ENCODE results near the gene CWF19L1.

Gene CWF19L1

GRCh38 chr10:100216006-100216405 is 51.4 kb downstream of the CWF19L1 start:
- Histone ChIP-seq H3K9ac (ENCODE audit: low read depth in 1 of 2, low read length in 2 of 2) (no peak overlapping the region), H3K27ac (ENCODE audit: low read depth in 2 of 2, low read length in 2 of 2) (no peak overlapping the region), H3K36me3 (ENCODE audit: control insufficient read depth in 2 of 2, insufficient read depth in 2 of 2, low read length in 2 of 2) (peaks cover 44 to 56% of the 10 kb centered on the region in 2 donors), H3K27me3 (ENCODE audit: control insufficient read depth in 2 of 2, insufficient read depth in 2 of 2, low read length in 2 of 2) (no peaks in the 10 kb centered on the region), H3K9me3 (ENCODE audit: control insufficient read depth in 2 of 2, low read length in 2 of 2) (no peaks in the 10 kb centered on the region), H3K4me1 (ENCODE audit: control insufficient read depth in 2 of 2, insufficient read depth in 2 of 2, low read length in 2 of 2) (no peaks in the 10 kb centered on the region), H3K4me3 (ENCODE audit: low read length in 2 of 2) (no peak overlapping the region)

DNA sequence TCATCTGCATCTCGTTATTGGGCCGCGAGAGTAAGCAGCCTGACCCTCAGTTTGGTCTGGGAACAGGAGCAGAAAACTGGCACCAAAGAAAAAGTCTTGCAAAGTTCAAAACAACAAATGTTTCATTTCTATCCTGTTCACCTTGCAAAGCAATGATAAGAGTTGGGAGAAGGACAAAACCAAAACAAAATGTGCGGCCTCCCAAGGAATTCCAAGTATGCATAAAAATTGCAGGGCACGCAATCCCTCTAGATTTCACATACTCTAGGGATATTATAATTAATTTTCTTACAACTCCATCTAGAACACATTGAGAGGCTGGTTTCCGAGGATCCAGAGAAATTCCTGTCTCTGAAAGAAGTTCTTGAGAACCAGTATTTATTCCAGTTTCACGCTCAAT is 58.1 kb downstream of the CWF19L1 start:
- no peaks in the 10 kb centered on the region for H3K4me1 ChIP-seq (ENCODE audit: control insufficient read depth in 2 of 2, insufficient read depth in 2 of 2, low read length in 2 of 2)
- H3K9me3 ChIP-seq (ENCODE audit: control insufficient read depth in 2 of 2, low read length in 2 of 2) = no peaks in the 10 kb centered on the region
- H3K27ac ChIP-seq (ENCODE audit: low read depth in 2 of 2, low read length in 2 of 2) = no peak overlapping the region
- no peak overlapping the region for H3K4me3 ChIP-seq (ENCODE audit: low read length in 2 of 2)
- peaks cover 22 to 33% of the 10 kb centered on the region in 2 donors for H3K36me3 ChIP-seq (ENCODE audit: control insufficient read depth in 2 of 2, insufficient read depth in 2 of 2, low read length in 2 of 2)
- H3K9ac ChIP-seq (ENCODE audit: low read depth in 1 of 2, low read length in 2 of 2) = no peak overlapping the region
- H3K27me3 ChIP-seq (ENCODE audit: control insufficient read depth in 2 of 2, insufficient read depth in 2 of 2, low read length in 2 of 2) = no peaks in the 10 kb centered on the region

DNA sequence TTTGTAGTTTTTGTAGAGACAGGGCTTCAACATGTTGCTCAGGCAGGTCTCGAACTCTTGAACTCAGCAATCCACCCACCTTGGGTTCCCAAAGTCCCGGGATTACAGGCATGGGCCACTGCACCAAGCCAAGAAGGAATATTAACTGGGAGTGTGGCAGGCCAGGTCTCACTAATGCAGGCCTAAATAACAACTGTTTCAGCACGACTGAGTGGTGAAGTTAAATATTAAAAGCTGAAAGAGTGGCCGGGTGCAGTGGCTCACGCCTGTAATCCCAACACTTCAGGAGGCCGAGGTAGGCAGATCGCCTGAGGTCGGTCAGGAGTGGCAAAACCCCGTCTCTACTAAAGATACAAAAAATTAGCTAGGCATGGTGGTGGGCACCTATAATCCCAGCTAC is 59.2 kb downstream of the CWF19L1 start:
- no peak overlapping the region for H3K4me3 ChIP-seq (ENCODE audit: low read length in 2 of 2)
- no peak overlapping the region for H3K9ac ChIP-seq (ENCODE audit: low read depth in 1 of 2, low read length in 2 of 2)
- peaks cover 27 to 37% of the 10 kb centered on the region in 2 donors for H3K36me3 ChIP-seq (ENCODE audit: control insufficient read depth in 2 of 2, insufficient read depth in 2 of 2, low read length in 2 of 2)
- no peak overlapping the region for H3K27ac ChIP-seq (ENCODE audit: low read depth in 2 of 2, low read length in 2 of 2)
- no peaks in the 10 kb centered on the region for H3K27me3 ChIP-seq (ENCODE audit: control insufficient read depth in 2 of 2, insufficient read depth in 2 of 2, low read length in 2 of 2)
- no peaks in the 10 kb centered on the region for H3K4me1 ChIP-seq (ENCODE audit: control insufficient read depth in 2 of 2, insufficient read depth in 2 of 2, low read length in 2 of 2)
- no peaks in the 10 kb centered on the region for H3K9me3 ChIP-seq (ENCODE audit: control insufficient read depth in 2 of 2, low read length in 2 of 2)

- H3K4me1 ChIP-seq (ENCODE audit: control insufficient read depth in 2 of 2, insufficient read depth in 2 of 2, low read length in 2 of 2) = no peaks in the 10 kb centered on the region
- no peak overlapping the region for H3K9ac ChIP-seq (ENCODE audit: low read depth in 1 of 2, low read length in 2 of 2)
- H3K9me3 ChIP-seq (ENCODE audit: control insufficient read depth in 2 of 2, low read length in 2 of 2) = no peaks in the 10 kb centered on the region
- H3K27ac ChIP-seq (ENCODE audit: low read depth in 2 of 2, low read length in 2 of 2) = no peak overlapping the region
- H3K36me3 ChIP-seq (ENCODE audit: control insufficient read depth in 2 of 2, insufficient read depth in 2 of 2, low read length in 2 of 2) = peaks cover 42 to 45% of the 10 kb centered on the region in 2 donors
- no peak overlapping the region for H3K4me3 ChIP-seq (ENCODE audit: low read length in 2 of 2)
- no peaks in the 10 kb centered on the region for H3K27me3 ChIP-seq (ENCODE audit: control insufficient read depth in 2 of 2, insufficient read depth in 2 of 2, low read length in 2 of 2)
Observed at GRCh38 chr10:100204370-100204769, 63.1 kb downstream of the CWF19L1 start.

GRCh38 chr10:100201549-100201948 is 65.9 kb downstream of the CWF19L1 start:
- peaks cover 47 to 49% of the 10 kb centered on the region in 2 donors for H3K36me3 ChIP-seq (ENCODE audit: control insufficient read depth in 2 of 2, insufficient read depth in 2 of 2, low read length in 2 of 2)

GRCh38 chr10:100194711-100195110 is 72.7 kb downstream of the CWF19L1 start:
- Histone ChIP-seq H3K9ac (ENCODE audit: low read depth in 1 of 2, low read length in 2 of 2) (no peak overlapping the region), H3K27ac (ENCODE audit: low read depth in 2 of 2, low read length in 2 of 2) (no peak overlapping the region), H3K27me3 (ENCODE audit: control insufficient read depth in 2 of 2, insufficient read depth in 2 of 2, low read length in 2 of 2) (no peaks in the 10 kb centered on the region), H3K9me3 (ENCODE audit: control insufficient read depth in 2 of 2, low read length in 2 of 2) (no peaks in the 10 kb centered on the region), H3K4me3 (ENCODE audit: low read length in 2 of 2) (no peak overlapping the region), H3K36me3 (ENCODE audit: control insufficient read depth in 2 of 2, insufficient read depth in 2 of 2, low read length in 2 of 2) (peaks cover 44 to 53% of the 10 kb centered on the region in 2 donors), H3K4me1 (ENCODE audit: control insufficient read depth in 2 of 2, insufficient read depth in 2 of 2, low read length in 2 of 2) (no peaks in the 10 kb centered on the region)

More at GRCh38 chr10:100201549-100201948, 65.9 kb downstream of the CWF19L1 start:
- Histone ChIP-seq H3K27me3 (ENCODE audit: control insufficient read depth in 2 of 2, insufficient read depth in 2 of 2, low read length in 2 of 2) (no peaks in the 10 kb centered on the region), H3K4me1 (ENCODE audit: control insufficient read depth in 2 of 2, insufficient read depth in 2 of 2, low read length in 2 of 2) (no peaks in the 10 kb centered on the region), H3K4me3 (ENCODE audit: low read length in 2 of 2) (no peak overlapping the region), H3K9me3 (ENCODE audit: control insufficient read depth in 2 of 2, low read length in 2 of 2) (no peaks in the 10 kb centered on the region), H3K27ac (ENCODE audit: low read depth in 2 of 2, low read length in 2 of 2) (no peak overlapping the region), H3K9ac (ENCODE audit: low read depth in 1 of 2, low read length in 2 of 2) (no peak overlapping the region)

GRCh38 chr10:100192350-100192749 is 75.1 kb downstream of the CWF19L1 start:
- no peaks in the 10 kb centered on the region for H3K4me1 ChIP-seq (ENCODE audit: control insufficient read depth in 2 of 2, insufficient read depth in 2 of 2, low read length in 2 of 2)
- H3K9me3 ChIP-seq (ENCODE audit: control insufficient read depth in 2 of 2, low read length in 2 of 2) = no peaks in the 10 kb centered on the region
- no peaks in the 10 kb centered on the region for H3K27me3 ChIP-seq (ENCODE audit: control insufficient read depth in 2 of 2, insufficient read depth in 2 of 2, low read length in 2 of 2)
- no peak overlapping the region for H3K4me3 ChIP-seq (ENCODE audit: low read length in 2 of 2)
- no peak overlapping the region for H3K27ac ChIP-seq (ENCODE audit: low read depth in 2 of 2, low read length in 2 of 2)
- no peak overlapping the region for H3K9ac ChIP-seq (ENCODE audit: low read depth in 1 of 2, low read length in 2 of 2)
- peaks cover 38 to 56% of the 10 kb centered on the region in 2 donors for H3K36me3 ChIP-seq (ENCODE audit: control insufficient read depth in 2 of 2, insufficient read depth in 2 of 2, low read length in 2 of 2)

DNA sequence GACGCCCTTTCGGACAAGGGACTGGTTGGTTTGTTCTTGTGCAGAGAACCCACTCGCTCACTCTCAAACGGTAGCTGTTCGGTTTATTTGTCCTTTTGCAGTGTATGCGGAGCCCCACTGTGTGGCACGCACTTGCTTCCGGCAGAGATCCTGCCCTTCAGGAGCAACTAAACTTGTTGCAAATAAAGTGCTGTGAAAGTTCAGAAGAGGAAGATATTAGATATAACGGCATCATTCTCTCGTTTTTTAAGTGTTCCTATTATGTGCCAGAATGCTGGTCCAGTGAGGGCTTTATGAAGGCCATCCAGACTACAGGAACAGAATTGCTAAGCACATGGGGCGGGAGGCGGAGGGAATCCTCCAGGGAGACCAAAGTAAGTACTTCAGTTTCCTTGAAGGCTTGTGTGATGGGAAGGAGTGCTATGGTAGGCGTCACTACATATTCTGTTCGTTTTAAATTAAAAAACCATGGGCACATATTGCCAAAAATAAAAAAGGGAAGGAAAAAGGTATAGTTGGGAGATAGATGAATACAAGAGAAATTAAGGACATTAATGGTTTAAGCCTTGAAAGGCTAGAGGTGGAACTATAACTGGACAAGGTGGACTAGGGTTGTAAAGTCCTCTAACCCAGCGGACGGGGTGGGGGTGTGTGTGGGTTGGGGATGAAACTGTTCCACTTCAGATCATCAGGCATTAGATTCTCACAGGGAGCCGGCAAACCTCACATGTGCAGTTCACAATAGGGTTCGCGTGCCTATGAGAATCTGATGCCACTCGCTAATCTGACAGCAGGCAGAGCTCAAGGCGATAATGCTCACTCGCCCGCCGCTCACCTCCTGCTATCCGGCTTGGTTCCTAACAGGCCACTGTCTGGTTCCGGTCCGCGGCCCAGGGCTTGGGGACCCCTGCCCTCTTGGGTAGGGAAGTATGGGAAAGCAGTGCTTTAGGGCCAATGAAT is 80.9 kb downstream of the CWF19L1 start:
- Histone ChIP-seq H3K9me3 (ENCODE audit: control insufficient read depth in 2 of 2, low read length in 2 of 2) (no peaks in the 10 kb centered on the region), H3K4me3 (ENCODE audit: low read length in 2 of 2) (peak overlapping the region; percentile 96 to 97), H3K9ac (ENCODE audit: low read depth in 1 of 2, low read length in 2 of 2) (peak overlapping the region; percentile 92 to 97), H3K27me3 (ENCODE audit: control insufficient read depth in 2 of 2, insufficient read depth in 2 of 2, low read length in 2 of 2) (no peaks in the 10 kb centered on the region), H3K36me3 (ENCODE audit: control insufficient read depth in 2 of 2, insufficient read depth in 2 of 2, low read length in 2 of 2) (peaks cover 13 to 23% of the 10 kb centered on the region in 2 donors), H3K4me1 (ENCODE audit: control insufficient read depth in 2 of 2, insufficient read depth in 2 of 2, low read length in 2 of 2) (peaks cover 25 to 31% of the 10 kb centered on the region in 2 donors), H3K27ac (ENCODE audit: low read depth in 2 of 2, low read length in 2 of 2) (peak overlapping the region; percentile 88 to 91)

DNA sequence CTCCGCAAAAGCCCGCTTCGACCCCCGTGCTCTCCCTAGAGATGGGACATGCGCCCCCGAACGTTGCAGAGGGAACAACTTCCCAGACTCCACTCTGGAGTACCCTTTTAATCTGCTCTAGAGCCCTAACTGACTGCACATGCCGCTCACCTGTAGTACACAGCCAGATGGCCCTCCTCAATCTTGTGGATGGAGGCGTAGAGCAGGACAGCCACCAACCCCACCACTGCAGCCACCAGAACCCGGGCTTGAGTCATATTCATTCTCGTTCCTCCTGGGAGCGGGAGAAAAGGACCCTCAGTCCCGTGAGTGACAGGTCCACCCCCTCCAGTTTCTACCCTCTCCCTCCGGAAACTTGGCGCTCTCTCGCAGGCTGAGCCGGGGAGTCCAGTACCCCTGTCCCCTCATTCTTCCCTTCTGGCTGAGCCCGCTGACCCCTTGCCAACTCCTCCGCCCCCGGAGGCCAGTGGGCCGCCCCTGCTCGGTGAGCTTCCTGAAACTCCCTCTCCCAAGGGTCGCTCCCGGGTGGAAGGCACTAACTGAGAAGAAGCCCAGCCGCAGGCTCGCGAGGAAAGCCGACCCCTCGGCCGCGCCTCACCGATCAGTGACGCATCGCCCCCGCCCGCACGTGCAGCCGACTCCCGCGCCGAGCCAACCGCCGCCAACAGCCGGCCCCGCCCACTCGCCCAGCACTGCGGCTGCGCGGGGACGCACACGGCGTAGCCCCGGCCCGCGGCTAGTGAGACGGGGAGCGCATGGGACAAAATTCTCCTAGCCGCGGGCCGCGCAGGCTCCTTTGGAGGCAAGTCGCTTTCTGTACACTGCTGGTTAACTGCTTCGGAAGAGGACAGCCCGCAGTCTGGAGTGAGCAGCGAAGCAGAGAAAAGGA is 81.8 kb downstream of the CWF19L1 start, which contains the start of gene ERLIN1:
TSS of gene ERLIN1 (minus strand) at position 666 of the 889 bp plus-strand sequence. CDS start at position 263, 403 bp downstream.
- Histone ChIP-seq H3K9ac (ENCODE audit: low read depth in 1 of 2, low read length in 2 of 2) (peak within 1 kb of the TSS; percentile 92 to 97), H3K36me3 (ENCODE audit: control insufficient read depth in 2 of 2, insufficient read depth in 2 of 2, low read length in 2 of 2) (peaks cover 4 to 15% of the 10 kb centered on the region in 2 donors), H3K4me1 (ENCODE audit: control insufficient read depth in 2 of 2, insufficient read depth in 2 of 2, low read length in 2 of 2) (peaks cover 25 to 31% of the 10 kb centered on the region in 2 donors), H3K27ac (ENCODE audit: low read depth in 2 of 2, low read length in 2 of 2) (peak within 1 kb of the TSS; percentile 88 to 91), H3K9me3 (ENCODE audit: control insufficient read depth in 2 of 2, low read length in 2 of 2) (no peaks in the 10 kb centered on the region), H3K4me3 (ENCODE audit: low read length in 2 of 2) (peak within 1 kb of the TSS; percentile 96 to 97), H3K27me3 (ENCODE audit: control insufficient read depth in 2 of 2, insufficient read depth in 2 of 2, low read length in 2 of 2) (no peaks in the 10 kb centered on the region)
